ENCODE measurements around the gene LRRTM1.

LRRTM1 gene

GRCh38 chr2:80302314-80303005 is 2.1 kb downstream of the LRRTM1 start:
- DNase-seq, result no peak

GRCh38 chr2:80302001-80302313 is 2.6 kb downstream of the LRRTM1 start:
- DNase-seq, result no peak

- DNase-seq, result no peak
Measured at GRCh38 chr2:80300954-80301353, 3.6 kb downstream of the LRRTM1 start.

- no peak for DNase-seq
Measured at GRCh38 chr2:80300346-80300745, 4.2 kb downstream of the LRRTM1 start.

GRCh38 chr2:80299661-80300060 is 4.9 kb downstream of the LRRTM1 start:
- no peak for DNase-seq

- DNase-seq, result no peak
Measured at GRCh38 chr2:80298954-80299353, 5.6 kb downstream of the LRRTM1 start.

- no peak for DNase-seq
Measured at GRCh38 chr2:80293039-80293438, 11.5 kb downstream of the LRRTM1 start.

GRCh38 chr2:80292474-80292873 is 12.1 kb downstream of the LRRTM1 start:
- DNase-seq, result no peak

GRCh38 chr2:80291656-80292055 is 12.9 kb downstream of the LRRTM1 start:
- no peak for DNase-seq

GRCh38 chr2:80288576-80288975 is 16.0 kb downstream of the LRRTM1 start:
- no peak for DNase-seq

- no peak for DNase-seq
Measured at GRCh38 chr2:80281049-80281448, 23.5 kb downstream of the LRRTM1 start.

GRCh38 chr2:80280598-80280997 is 24.0 kb downstream of the LRRTM1 start:
- DNase-seq, result no peak

- no peak for DNase-seq
Measured at GRCh38 chr2:80269806-80270205, 34.7 kb downstream of the LRRTM1 start.

- DNase-seq, result no peak
Measured at GRCh38 chr2:80266231-80266630, 38.3 kb downstream of the LRRTM1 start.

GRCh38 chr2:80259292-80259691 is 45.3 kb downstream of the LRRTM1 start:
- no peak for DNase-seq

- DNase-seq, result no peak
Measured at GRCh38 chr2:80258793-80259192, 45.8 kb downstream of the LRRTM1 start.

GRCh38 chr2:80258341-80258740 is 46.2 kb downstream of the LRRTM1 start:
- DNase-seq, result no peak

GRCh38 chr2:80257450-80257849 is 47.1 kb downstream of the LRRTM1 start:
- no peak for DNase-seq

- no peak for DNase-seq
Measured at GRCh38 chr2:80256782-80257167, 47.8 kb downstream of the LRRTM1 start.

GRCh38 chr2:80255918-80256781 is 48.4 kb downstream of the LRRTM1 start:
- DNase-seq, result no peak

GRCh38 chr2:80252294-80252986 is 52.1 kb downstream of the LRRTM1 start:
- DNase-seq, result no peak
